K562 treated with DMSO at 1 percent for 48 hours (cell line): ENCODE data around the gene SYNGR4. TPM values are rescaled to one million over a fixed set of nuclear protein-coding genes. Genes with fewer than 3 reads are reported as not detected.

Experiments
- total RNA-seq: library from RNA; unstranded; fragments of 300-600 nt; gene quantifications from 2 replicates; pipeline ENCODE4 v1.2.3, GENCODE V29; 2022; ENCODE audit warnings: low replicate concordance; ENCODE audit errors: extremely low read depth

The SYNGR4 gene, protein sequence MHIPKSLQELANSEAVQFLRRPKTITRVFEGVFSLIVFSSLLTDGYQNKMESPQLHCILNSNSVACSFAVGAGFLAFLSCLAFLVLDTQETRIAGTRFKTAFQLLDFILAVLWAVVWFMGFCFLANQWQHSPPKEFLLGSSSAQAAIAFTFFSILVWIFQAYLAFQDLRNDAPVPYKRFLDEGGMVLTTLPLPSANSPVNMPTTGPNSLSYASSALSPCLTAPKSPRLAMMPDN
- not detected in 2 replicates for total RNA-seq

DNA sequence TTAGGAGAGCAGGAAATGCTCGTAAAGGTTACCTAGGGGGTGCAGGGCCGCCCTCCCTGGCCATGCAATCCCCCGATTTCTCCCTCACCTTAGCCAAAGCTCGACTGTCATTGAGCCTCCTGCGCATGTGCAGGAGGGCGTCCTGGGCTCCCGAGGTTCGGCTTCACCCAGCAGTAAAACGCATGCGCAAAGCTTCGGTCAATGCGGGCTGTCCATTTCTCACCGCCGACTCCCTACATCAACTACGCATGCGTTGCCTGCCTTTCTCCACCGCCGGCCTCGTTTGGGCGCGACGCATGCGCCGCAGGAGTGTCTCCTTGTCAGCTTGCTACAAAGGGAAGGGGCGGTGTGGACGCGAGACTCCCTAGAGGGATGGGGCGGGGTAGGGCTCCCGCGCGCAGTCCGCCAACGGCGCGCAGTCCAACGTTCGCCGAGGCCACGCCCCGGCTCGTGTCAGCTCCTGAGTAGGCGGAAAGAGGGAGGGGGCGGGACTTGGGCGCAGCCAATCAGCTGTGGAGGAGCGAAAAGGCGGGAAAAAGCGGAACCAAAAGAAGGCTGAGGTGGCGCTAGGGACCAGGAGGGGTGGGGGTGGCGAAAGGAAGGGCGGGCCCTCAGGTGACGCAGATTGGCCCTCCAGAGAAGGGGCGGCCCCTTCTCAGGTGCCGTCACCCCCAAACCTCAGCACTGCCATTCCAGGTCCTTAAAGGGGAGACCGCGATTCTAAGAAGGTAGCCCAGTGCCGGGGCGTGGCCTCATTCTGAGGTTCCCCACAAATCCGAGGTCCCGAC is at the start of gene SYNGR4, which contains the start of gene TMEM143:
Gene SYNGR4, plus strand, starts transcription at position 558 of the 788 bp plus-strand sequence. CDS start 1,476 bp downstream, outside the sequence.
Gene TMEM143, minus strand, starts transcription at position 131 of the 788 bp plus-strand sequence. Its CDS starts 20 bp downstream, at position 111.

DNA sequence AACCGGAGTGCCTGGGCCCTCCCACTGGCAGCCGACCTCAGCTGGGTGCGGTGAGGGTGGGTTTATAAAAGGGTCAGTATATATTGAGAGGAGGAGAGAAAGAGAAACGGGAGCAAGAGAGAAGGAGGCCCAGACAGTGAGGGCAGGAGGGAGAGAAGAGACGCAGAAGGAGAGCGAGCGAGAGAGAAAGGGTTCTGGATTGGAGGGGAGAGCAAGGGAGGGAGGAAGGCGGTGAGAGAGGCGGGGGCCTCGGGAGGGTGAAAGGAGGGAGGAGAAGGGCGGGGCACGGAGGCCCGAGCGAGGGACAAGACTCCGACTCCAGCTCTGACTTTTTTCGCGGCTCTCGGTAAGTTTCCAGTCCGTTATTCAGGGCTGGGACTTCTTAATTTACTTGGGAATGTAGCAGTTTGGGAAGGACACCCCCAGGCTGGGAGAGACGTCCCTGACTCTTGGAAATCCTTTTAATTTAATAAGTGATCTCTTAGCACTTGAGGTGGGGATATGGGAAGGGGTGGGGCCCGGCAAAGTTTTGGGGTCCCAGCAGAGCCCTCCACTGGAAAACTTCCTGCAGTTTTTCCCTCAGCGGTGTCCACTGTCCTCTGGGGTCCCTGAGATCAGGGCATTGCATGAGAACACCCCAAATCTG is 38.8 kb upstream of the SYNGR4 start, which contains the start of gene EMP3:
Gene EMP3, plus strand, starts transcription at position 288 of the 646 bp plus-strand sequence. CDS start 1,293 bp downstream, outside the sequence.

DNA sequence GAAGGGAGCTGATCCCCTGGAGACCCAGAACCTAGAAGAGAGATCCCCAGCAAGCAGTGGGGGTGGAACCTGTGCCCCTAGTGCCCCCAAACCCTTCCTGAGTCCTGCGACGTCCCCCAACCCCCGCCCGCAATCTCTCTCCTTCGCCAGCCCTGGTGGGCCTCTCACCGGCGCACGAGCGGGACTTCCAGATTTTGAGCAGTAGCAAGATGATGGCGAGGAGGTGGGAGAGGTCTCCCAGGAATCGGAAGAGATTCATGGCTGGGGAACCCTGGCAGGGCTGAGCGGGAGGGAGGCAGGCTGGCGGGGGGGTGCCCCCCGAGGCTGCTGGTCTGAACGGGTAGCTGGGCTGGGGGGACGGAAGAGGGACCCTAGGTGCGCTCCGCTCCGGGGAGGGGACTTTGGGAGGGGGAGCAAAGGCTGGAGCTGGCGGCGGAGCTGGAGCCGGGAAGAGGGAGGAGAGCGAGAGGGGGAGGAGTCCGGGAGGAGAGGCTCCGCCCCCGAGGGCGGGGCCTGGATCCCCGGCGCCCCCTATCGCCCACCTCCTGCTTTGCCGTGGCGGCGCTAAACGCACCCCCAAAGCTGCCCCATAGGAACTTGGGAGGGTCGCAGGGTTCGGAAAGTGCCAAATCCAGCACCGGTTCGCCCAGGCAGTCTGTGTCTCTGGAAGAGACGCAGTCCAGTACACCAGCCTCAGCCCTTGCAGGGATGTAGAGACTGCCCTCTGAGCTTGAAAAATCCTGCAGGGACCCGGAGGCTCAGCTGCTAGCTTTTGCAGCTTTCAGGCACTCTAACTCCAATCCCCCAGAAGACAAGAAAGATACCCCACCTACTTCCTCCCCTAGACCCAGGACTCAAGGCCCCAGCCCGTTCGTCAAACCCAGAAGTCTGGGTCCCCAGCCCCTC is 27.2 kb downstream of the SYNGR4 start, which contains the start of gene KDELR1:
Gene KDELR1, minus strand, starts transcription at position 452 of the 906 bp plus-strand sequence. Its CDS starts 193 bp downstream, at position 259.

DNA sequence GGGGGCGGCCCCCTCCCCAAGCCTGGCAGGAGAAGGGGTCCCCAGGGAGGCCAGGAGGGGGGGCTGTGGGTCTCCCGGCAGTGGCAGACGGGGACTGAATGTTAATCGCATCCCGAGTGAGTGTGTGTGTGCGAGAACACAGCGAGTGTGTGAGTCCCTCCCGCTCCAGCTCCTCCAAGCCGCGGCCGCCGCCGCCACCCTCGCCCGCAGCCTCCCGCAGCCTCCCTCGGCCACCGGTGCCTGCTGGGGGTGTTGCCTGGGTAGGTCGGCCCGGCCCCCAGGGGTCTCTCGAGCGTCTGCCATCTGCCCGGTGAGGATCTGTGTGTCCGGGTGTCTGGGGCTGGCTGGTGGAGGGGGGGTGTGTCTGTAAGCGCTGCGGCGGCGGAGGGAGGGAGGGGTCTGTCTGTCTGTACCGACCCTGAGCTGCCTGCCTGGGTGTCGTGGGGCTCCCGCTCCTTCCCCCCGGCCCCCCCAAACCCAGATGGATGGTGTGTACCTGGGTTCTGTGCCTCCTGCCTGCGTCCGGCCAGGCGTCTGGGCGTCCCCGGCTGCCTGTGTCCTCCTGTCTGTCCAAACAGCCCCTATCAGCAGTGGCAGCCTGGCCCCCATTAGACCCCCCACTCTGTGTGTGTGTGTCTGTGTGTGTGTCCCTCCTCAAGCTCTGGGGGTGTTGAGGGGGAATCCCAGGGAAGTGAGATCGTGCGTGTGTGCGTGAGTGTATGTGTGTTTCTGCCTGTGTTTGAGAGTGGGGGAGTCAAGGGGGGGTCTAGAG is 29.6 kb downstream of the SYNGR4 start, which contains the start of gene GRIN2D:
Gene GRIN2D, plus strand, starts transcription at position 110 of the 772 bp plus-strand sequence. CDS start 4,725 bp downstream, outside the sequence.

Other genes starting within 250 kb of the SYNGR4 start
- not detected in 2 replicates for gene LIG1, start 194.0 kb upstream of the SYNGR4 start, total RNA-seq
- not detected in 2 replicates for gene ZSWIM9, start 193.7 kb upstream of the SYNGR4 start, total RNA-seq
- gene CARD8, start 108.5 kb upstream of the SYNGR4 start, total RNA-seq = not detected in 2 replicates
- gene ZNF114, start 94.3 kb upstream of the SYNGR4 start, total RNA-seq = not detected in 2 replicates
- not detected in 2 replicates for gene EMP3, start 38.8 kb upstream of the SYNGR4 start, total RNA-seq
- gene TMEM143, start 427 bp upstream of the SYNGR4 start, total RNA-seq = not detected in 2 replicates
- gene KDELR1, start 27.2 kb downstream of the SYNGR4 start, total RNA-seq = not detected in 2 replicates
- gene GRIN2D, start 29.3 kb downstream of the SYNGR4 start, total RNA-seq = not detected in 2 replicates
- gene GRWD1, start 81.6 kb downstream of the SYNGR4 start, total RNA-seq = not detected in 2 replicates
- gene KCNJ14, start 91.2 kb downstream of the SYNGR4 start, total RNA-seq = not detected in 2 replicates
- gene CYTH2, start 105.0 kb downstream of the SYNGR4 start, total RNA-seq = 369 TPM in 1 of 2 replicates, not detected in the other
- not detected in 2 replicates for gene LMTK3, start 147.5 kb downstream of the SYNGR4 start, total RNA-seq
- gene SULT2B1, start 187.8 kb downstream of the SYNGR4 start, total RNA-seq = not detected in 2 replicates
- gene SPACA4, start 242.4 kb downstream of the SYNGR4 start, total RNA-seq = not detected in 2 replicates